GM19452 (cell line): ENCODE measurements around the gene CARD11.

Experiments used
- ATAC-seq: cut with Tn5 transposase; IDR thresholded peaks from one replicate; pipeline ENCODE4 v1.9.1; 2021; ENCODE audit not compliant: unreplicated experiment

CARD11 gene

DNA sequence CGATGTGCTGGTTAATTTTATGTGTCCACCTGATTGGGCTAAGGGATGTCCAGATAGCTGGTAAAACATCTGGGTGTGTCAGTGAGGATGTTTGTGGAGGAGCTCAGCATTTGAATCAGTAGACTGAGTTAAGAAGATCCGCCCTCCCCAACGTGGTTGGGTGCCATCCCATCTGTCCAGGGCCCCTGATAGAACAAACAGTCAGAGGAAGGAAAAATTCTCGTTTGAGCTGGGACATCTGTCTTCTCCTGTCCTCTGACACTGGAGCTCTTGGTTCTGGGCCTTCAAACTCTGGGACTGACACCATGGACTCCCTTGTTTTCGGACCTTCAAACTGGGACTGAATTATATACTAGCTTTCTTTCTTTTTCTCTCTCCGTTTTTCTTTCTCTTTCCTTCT, 59.6 kb downstream of the CARD11 start:
- no peak for ATAC-seq

DNA sequence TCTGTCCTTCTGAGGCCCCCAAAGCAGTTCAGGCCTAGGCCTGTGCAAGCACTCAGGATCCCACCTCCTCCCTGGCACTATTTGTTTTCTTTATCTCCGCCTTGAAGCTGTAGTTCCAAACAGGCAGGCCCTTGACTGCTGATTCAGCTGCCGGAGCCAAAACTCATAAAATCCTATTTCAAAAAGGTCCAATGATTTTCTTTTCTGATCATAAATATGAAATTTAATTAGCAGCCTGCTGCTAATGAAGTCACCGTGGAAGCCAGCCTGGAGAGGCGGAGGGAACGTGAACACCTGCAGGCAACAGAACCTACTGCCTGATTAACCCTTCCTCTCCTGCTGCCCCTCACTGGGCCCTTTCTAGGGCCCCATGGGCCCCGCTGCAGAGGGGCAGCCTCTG, 60.1 kb downstream of the CARD11 start:
- ATAC-seq: no peak

DNA sequence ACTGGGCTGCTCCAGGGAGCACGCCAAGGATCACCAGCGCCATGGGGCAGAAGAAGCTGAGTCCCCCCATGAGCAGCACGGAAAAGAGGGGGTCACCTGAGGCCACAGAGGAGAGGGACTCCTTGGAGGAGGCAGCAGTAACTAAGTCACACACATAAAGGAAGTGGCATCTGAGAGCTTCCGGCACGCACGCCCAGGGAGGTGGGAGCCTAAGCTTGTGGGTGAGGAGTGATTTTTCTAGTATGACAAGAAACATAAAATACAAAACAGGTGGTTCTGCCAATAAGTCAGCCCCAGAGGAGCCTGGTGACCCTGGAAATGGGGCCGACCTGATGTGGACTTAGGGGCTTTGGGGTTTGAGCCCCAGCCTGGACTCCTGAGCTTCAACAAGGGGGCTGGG, 60.8 kb downstream of the CARD11 start:
- no peak for ATAC-seq

DNA sequence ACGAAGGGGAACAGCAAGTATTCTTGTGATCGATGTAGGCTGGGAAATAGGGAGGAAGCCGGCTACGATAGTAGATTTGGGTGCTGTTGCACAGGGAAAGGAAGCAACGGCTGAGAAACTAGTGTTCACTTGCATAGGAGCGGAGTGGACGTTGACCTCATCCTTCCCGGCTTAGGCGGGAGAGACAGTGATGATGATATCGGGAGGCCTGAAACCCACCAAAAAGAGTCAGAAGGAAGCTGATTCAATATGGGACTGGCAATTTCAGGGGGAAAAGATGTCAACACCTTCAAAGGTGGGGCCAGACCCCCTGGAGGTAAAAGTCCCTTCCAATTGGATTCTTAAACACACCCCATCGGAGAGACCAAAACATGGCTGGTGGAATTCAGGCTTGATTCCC, 61.3 kb downstream of the CARD11 start:
- ATAC-seq: no peak

DNA sequence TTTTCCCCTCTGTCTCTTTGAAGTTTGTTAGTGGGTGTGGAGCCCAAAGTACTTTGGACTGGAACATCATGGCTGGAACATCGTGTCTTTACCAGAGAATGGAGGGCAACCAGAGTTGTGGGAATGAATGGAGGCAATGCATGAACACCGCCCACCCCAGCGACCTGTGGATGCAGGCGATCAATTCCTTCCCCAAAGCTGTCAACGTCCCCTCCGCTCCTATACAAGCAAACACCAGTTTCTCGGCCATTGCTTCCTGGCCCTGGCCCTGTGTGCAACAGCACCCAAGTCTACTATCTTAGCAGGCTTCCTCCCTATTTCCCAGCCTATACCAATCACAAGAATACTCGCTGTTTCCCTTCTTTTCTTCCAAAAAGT, 62.6 kb downstream of the CARD11 start:
- ATAC-seq: no peak

DNA sequence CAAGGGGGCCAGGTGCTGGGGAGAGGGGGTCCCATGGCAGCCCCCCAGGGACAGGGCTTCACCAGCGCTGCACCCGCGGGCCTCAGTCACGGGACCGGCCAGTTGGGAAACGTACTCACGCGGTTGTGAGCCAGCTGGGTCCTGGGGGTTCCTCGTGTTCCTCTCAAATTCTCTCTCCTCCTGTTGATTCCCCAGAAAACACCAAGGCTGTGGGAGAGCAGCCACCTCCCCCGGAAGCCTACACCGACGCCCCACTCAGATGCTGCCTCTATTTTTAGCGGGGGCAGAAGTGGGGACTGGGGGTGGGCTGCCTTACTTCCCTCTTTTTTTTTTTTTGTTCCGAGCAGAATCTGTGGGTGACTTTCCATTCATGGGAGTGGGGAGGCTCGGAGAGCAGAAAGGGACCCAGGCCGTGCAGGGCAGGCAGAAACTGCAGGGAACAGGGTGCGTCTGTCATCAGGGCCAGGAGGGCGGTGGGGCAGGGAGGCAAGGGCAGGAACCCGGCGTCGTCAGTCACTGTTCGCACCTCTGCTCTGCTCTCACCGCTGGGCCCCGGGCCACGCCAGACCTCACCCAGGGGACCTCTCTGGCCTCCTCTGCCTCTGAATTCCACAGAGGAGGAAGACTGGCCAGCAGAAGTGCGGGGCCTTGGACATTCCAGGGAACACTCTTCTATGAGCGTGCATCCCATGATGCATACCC, 63.1 kb downstream of the CARD11 start:
- no peak for ATAC-seq

DNA sequence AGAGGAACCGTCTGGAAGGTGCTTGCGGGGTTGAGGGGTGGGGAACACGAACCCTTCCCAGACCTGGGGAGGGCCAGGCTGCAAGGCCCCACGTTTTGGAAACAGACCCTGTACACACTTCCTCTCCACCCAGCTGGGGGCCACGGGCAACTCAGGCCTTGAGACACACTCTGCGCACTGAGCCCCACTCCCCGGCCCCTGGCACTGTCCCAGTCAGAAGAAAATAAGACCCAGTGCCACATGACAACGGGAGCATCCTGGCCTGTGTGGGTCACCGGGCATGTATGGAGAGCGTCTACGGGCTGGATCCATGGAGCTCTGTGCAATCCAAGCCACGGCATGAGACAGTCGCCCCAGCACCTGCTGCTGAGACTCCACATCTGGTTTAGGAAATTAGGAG, 63.7 kb downstream of the CARD11 start:
- ATAC-seq: no peak

DNA sequence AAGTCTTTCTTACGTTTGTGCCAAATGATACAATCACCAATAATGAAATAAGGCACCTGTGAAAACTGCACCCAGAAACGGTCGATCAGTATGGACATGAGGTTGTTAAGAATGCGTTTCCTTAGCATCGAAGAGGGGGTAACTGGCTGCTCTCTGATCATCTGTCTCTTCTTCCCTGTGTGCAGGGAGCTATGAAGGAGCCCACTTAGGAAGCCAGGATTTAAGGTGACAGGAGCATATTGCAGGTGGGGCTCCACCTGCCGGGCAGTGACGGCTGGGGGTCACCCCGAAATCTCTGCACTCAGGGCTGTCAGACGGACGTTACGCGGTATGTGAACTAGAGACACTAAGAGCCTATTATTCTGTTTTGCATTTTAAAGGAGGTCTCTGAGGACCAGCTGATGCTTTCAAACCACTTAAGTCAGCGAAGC, 64.5 kb downstream of the CARD11 start:
- ATAC-seq: no peak

DNA sequence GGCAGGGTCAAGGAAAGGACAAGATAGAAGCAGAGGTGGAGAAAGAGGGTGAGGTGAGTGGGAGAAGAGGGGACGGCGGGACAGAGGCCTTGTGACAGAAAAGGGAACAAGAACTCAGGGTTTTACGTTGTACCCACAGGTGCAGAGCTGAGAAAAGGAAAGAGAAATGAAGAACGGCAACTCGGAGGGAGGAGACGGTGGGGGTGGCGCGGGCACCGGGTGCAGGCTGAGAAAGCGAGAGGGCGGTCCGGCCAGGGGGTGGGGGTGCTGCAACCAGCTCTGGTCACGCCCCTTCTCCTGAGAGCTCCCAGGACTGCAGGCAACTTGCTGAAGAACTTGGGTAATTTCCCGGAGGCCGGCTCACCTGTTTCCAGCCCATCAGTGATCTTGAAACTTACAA, 65.3 kb downstream of the CARD11 start:
- peak; percentile 67 for ATAC-seq

DNA sequence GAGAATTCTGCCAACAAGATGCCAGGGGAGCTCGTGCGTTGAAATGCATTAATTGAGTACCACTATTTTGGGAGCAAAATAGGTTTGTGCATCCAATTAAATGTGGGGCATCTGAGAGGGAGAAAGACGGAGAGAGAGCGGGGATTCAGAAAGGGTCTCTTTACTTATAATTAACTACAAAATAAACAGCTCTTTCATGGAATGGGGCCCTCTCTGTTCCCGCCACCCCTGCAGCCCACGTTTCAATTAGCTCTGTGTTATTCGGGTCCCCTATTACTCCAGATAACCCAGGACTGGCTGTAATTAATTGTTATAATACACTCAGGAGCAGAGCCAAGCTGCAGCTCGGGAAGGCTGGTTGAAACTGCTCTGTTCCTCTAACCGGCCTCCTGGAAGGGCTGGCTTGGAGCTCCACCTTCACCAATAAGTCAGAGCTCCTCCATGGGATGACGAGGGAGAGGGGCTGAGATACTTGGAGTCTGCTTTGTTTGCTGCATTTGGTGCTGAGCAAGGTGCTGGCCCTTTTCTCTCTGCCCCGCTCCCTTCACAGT, 67.8 kb downstream of the CARD11 start:
- no peak for ATAC-seq

DNA sequence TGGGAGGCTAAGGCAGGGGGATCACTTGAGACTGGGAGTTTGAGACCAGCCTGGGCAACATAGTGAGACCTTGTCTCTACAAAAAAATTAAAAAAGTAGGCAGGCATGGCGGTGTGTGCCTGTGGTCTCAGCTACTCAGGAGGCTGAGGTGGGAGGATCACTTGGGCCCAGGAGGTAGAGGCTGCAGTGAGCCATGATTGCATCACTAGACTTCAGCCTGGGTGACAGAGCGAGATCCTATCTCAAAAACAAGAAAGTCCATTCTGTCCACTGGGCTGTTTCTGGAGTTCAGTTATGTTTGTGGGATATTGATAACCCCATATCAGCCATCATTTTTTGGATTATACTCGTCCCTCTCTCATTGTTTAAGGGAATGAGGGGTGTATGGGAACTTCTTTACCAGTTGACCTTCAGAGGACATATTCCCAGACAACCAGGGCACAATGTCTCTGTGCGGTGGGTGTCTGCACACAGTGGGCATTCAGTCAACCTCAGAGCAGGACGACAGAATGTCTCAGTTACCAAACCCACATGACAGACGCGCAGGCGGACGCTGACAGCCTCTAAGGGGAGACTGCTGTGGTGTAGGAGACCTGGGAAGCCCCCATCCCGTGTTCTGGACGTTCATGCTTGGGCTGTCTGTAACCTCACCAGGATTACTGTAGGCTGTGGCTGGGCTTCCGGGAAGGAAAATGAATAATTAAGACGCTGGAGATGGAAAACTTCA, 69.4 kb downstream of the CARD11 start:
- ATAC-seq: no peak

DNA sequence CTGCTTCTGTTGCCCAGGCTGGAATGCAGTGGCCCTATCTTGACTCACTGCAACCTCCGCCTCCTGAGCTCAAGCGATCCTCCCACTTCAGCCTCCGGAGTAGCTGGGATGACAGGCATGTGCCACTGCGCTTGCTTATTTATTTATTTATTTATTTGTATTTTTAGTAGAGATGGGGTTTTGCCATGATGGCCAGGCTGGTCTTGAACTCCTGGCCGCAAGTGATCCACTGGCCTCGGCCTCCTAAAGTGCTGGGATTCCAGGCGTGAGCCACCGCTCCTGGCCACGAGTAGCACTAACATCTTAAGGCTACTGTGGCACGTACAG, 70.9 kb downstream of the CARD11 start:
- no peak for ATAC-seq

DNA sequence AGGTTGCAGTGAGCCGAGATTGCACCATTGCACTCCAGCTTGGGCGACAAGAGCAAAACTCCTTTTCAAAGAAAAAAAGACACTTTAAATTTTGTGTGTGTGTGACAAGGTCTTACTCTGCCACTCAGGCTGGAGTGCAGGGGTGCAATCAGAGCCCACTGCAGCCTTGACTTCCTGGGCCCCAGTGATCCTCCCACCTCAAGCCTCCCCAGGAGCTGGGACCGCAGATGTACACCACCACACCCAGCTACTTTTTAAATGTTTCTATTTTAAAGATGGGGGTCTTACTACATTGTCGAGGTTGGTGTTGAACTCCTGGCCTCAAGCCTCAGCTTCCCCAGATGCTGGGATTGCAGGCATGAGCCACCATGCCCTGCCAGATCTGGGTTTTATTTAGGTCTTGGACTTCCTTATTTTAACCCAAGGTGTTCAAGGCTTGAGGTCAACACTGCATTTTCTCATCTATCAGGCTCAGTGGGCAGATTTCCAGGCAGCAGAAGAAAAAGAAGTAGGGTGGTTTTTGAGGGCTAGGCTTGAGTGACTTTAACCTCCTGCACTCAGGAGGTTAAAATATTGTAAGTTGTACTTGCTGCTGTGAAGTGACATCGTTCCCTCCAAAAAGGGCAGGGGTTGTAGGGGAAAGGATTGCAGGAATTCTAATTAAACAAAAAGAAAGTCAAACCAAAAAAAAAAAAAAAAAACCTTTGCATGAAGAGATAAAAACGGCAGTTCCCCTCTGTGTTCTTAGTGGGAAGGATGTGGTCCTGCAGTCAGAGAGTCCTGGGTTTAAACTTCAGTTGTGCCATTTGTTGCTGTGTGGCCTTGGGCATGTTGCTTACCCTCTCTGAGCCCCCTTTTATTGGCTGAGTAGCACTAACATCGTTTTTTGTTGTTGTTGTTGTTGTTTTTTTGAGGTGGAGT, 71.5 kb downstream of the CARD11 start:
- peak; percentile 87 for ATAC-seq

DNA sequence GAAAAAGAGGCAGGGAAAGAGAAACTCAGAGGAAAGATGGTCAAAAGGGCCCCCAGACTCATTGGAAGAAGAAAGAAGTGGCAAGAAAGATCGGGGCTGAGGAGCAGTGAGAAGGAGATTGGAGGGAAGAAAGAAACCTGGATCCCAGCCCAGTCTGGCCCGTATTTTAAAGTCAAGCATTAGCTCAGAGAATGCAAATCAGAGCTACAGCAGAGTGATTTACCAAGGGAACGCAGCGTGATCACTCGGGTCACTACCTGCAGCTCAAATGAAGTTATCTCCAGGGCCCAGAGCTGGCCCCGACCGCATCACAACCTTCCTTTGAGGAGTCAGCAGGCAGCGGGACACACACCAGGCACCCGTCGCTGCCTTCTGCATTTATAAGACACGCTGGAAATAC, 72.8 kb downstream of the CARD11 start:
- ATAC-seq: no peak

DNA sequence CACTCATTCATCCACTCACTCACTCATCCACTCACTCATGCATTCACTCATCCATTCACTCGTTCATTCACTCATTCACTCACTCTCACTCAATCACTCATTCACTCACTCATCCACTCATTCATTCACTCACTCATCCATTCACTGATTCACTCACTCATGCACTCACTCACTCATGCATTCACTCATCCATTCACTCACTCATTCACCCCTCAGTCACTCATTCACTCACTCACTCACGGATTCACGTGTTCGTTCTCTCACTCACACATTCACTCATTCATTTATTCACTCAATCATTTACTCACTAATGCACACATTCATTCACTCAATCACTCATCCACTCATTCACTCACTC, 73.4 kb downstream of the CARD11 start:
- ATAC-seq: no peak

DNA sequence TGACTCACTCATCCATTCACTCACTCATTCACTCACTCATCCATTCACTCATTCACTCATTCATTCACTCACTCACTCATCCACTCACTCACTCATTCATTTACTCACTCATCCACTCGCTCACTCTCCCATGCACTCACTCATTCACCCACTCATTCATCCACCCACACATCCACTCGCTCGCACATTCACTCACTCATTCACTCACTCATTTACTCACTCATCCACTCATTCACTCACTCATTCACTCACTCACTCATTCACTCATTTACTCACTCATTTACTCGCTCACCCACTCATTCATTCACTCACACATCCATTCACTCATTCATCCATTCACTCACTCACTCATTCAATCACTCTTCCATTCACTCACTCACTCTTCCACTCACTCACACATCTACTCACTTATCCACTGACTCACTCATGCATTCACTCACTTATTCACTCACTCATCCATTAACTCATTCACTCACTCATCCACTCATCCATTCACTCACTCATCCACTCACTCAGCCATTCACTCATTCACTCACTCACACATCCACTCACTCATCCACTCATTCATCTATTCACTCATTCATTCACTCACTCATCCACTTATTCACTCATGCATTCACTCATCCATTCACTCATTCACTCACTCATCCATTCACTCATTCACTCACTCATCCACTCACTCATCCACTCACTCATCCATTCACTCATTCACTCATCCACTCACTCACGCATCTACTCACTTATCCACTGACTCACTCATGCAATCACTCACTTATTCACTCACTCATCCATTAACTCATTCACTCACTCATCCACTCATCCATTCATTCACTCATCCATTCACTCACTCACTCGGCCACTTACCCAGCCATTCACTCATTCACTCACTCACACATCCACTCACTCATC, 74.0 kb downstream of the CARD11 start:
- no peak for ATAC-seq

DNA sequence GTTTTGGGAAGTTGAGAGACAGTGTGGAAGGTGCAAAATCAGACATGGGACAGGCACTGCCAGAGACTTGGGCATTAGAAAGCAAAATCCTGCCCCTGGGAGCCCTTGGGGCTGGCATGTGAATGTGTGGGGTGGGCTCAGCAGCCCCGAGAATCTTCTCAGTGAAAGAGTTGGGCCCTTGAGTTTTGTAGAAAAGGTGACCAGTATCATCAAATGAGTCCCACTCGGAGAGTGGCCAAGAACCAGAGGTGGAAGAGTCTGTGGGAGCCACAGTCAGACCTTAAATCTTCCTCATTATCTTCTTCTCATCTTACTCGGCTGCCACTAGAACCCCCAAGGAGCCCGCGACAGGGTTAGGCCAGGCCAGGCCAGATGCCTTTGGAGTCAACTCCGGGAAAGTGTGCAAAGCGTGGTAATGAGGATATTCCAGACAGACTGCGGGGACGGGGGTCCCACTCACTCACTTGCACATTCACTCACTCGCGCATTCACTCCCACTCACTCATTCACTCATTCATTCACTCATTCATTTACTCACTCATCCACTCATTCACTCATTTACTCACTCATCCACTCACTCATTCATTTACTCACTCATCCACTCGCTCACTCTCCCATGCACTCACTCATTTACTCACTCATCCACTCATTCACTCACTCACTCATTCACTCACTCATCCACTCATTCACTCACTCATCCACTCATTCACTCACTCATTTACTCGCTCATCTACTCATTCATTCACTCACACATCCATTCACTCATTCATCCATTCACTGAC, 74.9 kb downstream of the CARD11 start:
- no peak for ATAC-seq

DNA sequence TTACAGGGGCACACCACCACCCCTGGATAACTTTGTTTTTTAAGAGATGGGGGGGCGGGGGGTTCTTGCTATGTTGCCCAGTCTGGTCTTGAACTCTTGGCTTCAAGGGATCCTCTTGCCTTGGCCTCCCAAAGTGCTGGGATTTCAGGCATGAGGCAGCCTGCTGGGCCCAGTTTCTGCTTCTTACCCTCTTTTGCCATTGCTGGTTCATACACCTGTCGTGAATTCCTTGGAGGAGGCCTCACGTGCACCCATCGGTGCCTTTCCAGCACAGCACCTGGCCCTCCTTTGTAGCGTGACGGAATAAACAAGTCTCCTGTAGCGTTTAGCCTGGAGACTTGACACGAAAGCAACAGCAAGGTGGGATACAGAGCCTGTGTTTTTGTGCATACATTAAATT, 75.5 kb downstream of the CARD11 start:
- no peak for ATAC-seq

DNA sequence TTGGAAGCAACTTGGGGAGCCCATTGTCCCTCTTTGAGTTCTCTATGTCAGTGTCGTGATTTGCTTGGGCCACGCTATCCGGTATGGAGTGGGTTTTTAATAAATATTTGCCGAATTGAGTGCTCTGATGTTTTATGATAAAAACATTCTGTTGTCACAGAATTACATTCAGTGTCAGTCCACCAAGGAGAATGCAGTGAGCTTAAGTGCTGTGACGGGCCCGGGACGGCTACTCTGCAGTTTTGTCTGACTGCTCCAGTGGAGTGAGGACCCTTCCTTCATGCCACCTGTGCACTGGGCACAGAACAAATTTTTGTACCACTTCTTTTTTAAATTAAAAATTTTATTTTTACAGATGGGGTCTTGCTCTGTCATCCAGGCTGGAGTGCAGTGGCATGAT, 76.0 kb downstream of the CARD11 start:
- ATAC-seq: no peak

DNA sequence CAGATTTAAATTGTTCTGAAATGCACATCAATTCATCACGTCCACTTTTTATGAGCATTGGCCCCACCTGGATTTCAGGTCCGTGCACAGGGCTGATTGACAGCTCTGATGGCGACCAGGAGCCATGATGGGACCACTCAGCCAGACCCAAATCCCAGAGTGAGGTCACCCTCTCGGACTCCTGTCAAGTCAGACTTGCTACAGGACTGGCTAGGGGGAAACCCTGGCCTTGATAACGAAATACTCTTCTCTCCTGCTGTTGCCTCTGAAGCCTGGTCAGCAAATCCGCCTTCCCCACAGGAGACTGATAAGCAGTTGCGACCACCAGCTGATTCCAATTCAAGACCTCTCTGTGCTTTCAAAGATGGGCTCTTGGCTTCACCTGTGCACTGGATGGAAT, 76.4 kb downstream of the CARD11 start:
- no peak for ATAC-seq
